ENCODE results near the gene NR4A3. TPM values are rescaled to one million over a fixed set of nuclear protein-coding genes. Genes with fewer than 3 reads are reported as not detected.

NR4A3 gene
- total RNA-seq, 2 donors from 2014 or later = 53.0 to 53.1 TPM

- no peak overlapping the region for H3K27ac Mint-ChIP-seq
- ATAC-seq (replicated peaks in 1 of 2) (no peak), DNase-seq (no peak)
- no peaks in the 10 kb centered on the region for H3K9me3 Mint-ChIP-seq
- H3K27me3 Mint-ChIP-seq (ENCODE audit: low read depth) = peaks cover 33% of the 10 kb centered on the region
- peak overlapping the region; percentile 31 to 59 for H3K4me3 Mint-ChIP-seq
- peaks cover 55% of the 10 kb centered on the region for H3K4me1 Mint-ChIP-seq (ENCODE audit: low read depth)
- H3K36me3 Mint-ChIP-seq (ENCODE audit: insufficient read depth in 2 of 2) = peaks cover 11 to 30% of the 10 kb centered on the region in 2 donors
Observed at GRCh38 chr9:99828417-99829176, 6.9 kb downstream of the NR4A3 start.

- DNase-seq = no peak
- no peak overlapping the region for H3K4me3 Mint-ChIP-seq
- H3K27me3 Mint-ChIP-seq (ENCODE audit: low read depth) = peaks cover 33% of the 10 kb centered on the region
- H3K4me1 Mint-ChIP-seq (ENCODE audit: low read depth) = peaks cover 26% of the 10 kb centered on the region
- peaks cover 21 to 38% of the 10 kb centered on the region in 2 donors for H3K36me3 Mint-ChIP-seq (ENCODE audit: insufficient read depth in 2 of 2)
- no peak overlapping the region for H3K27ac Mint-ChIP-seq
- no peak for ATAC-seq (replicated peaks in 1 of 2)
- H3K9me3 Mint-ChIP-seq = no peaks in the 10 kb centered on the region
Observed at GRCh38 chr9:99831857-99832557, 10.3 kb downstream of the NR4A3 start.

- Mint-ChIP-seq H3K4me3 (no peak overlapping the region), H3K36me3 (ENCODE audit: insufficient read depth in 2 of 2) (peaks cover 21 to 41% of the 10 kb centered on the region in 2 donors), H3K4me1 (ENCODE audit: low read depth) (peaks cover 21% of the 10 kb centered on the region), H3K27ac (no peak overlapping the region), H3K9me3 (no peaks in the 10 kb centered on the region), H3K27me3 (ENCODE audit: low read depth) (peaks cover 32% of the 10 kb centered on the region)
- ATAC-seq (replicated peaks in 1 of 2) = no peak
- DNase-seq = no peak
Observed at GRCh38 chr9:99832558-99832864, 10.8 kb downstream of the NR4A3 start.

- peaks cover 21 to 42% of the 10 kb centered on the region in 2 donors for H3K36me3 Mint-ChIP-seq (ENCODE audit: insufficient read depth in 2 of 2)
- H3K27me3 Mint-ChIP-seq (ENCODE audit: low read depth) = peaks cover 25% of the 10 kb centered on the region
- H3K9me3 Mint-ChIP-seq = no peaks in the 10 kb centered on the region
- H3K4me1 Mint-ChIP-seq (ENCODE audit: low read depth) = peaks cover 14% of the 10 kb centered on the region
- no peak overlapping the region for H3K27ac Mint-ChIP-seq
- H3K4me3 Mint-ChIP-seq = no peak overlapping the region
- DNase-seq (no peak), ATAC-seq (replicated peaks in 1 of 2) (peak in 1 of 2 donors; percentile 53)
Observed at GRCh38 chr9:99833735-99834134, 12.1 kb downstream of the NR4A3 start.

GRCh38 chr9:99834474-99834873 is 12.8 kb downstream of the NR4A3 start:
- peaks cover 18% of the 10 kb centered on the region for H3K27me3 Mint-ChIP-seq (ENCODE audit: low read depth)
- H3K9me3 Mint-ChIP-seq = no peaks in the 10 kb centered on the region
- H3K27ac Mint-ChIP-seq = no peak overlapping the region
- peaks cover 18 to 41% of the 10 kb centered on the region in 2 donors for H3K36me3 Mint-ChIP-seq (ENCODE audit: insufficient read depth in 2 of 2)
- DNase-seq (no peak), ATAC-seq (replicated peaks in 1 of 2) (no peak)
- H3K4me3 Mint-ChIP-seq = no peak overlapping the region
- peaks cover 7% of the 10 kb centered on the region for H3K4me1 Mint-ChIP-seq (ENCODE audit: low read depth)

- Mint-ChIP-seq H3K27me3 (ENCODE audit: low read depth) (peaks cover 12% of the 10 kb centered on the region), H3K36me3 (ENCODE audit: insufficient read depth in 2 of 2) (peaks cover 15 to 39% of the 10 kb centered on the region in 2 donors), H3K27ac (no peak overlapping the region), H3K9me3 (no peaks in the 10 kb centered on the region), H3K4me3 (no peak overlapping the region), H3K4me1 (ENCODE audit: low read depth) (peaks cover 5% of the 10 kb centered on the region)
- DNase-seq (no peak), ATAC-seq (replicated peaks in 1 of 2) (no peak)
Observed at GRCh38 chr9:99835142-99835541, 13.5 kb downstream of the NR4A3 start.

- Mint-ChIP-seq H3K36me3 (ENCODE audit: insufficient read depth in 2 of 2) (peaks cover 15 to 34% of the 10 kb centered on the region in 2 donors), H3K9me3 (no peaks in the 10 kb centered on the region), H3K27me3 (ENCODE audit: low read depth) (peaks cover 7% of the 10 kb centered on the region), H3K27ac (no peak overlapping the region), H3K4me3 (no peak overlapping the region), H3K4me1 (ENCODE audit: low read depth) (peaks cover 5% of the 10 kb centered on the region)
- ATAC-seq (replicated peaks in 1 of 2) (no peak), DNase-seq (no peak)
Observed at GRCh38 chr9:99835581-99835980, 13.9 kb downstream of the NR4A3 start.

GRCh38 chr9:99840072-99840471 is 18.4 kb downstream of the NR4A3 start:
- Mint-ChIP-seq H3K27ac (no peak overlapping the region), H3K27me3 (ENCODE audit: low read depth) (no peaks in the 10 kb centered on the region), H3K9me3 (no peaks in the 10 kb centered on the region), H3K4me3 (no peak overlapping the region), H3K36me3 (ENCODE audit: insufficient read depth in 2 of 2) (peaks cover 7 to 25% of the 10 kb centered on the region in 2 donors), H3K4me1 (ENCODE audit: low read depth) (peaks cover 5% of the 10 kb centered on the region)
- ATAC-seq (replicated peaks in 1 of 2) = no peak
- DNase-seq = no peak

GRCh38 chr9:99845063-99845462 is 23.4 kb downstream of the NR4A3 start:
- DNase-seq = no peak
- ATAC-seq (replicated peaks in 1 of 2) = no peak
- Mint-ChIP-seq H3K36me3 (ENCODE audit: insufficient read depth in 2 of 2) (peaks cover 20 to 37% of the 10 kb centered on the region in 2 donors), H3K27me3 (ENCODE audit: low read depth) (no peaks in the 10 kb centered on the region), H3K4me1 (ENCODE audit: low read depth) (peaks cover 17% of the 10 kb centered on the region), H3K4me3 (no peak overlapping the region), H3K27ac (no peak overlapping the region), H3K9me3 (no peaks in the 10 kb centered on the region)

- no peak for DNase-seq
- Mint-ChIP-seq H3K27me3 (ENCODE audit: low read depth) (no peaks in the 10 kb centered on the region), H3K36me3 (ENCODE audit: insufficient read depth in 2 of 2) (peaks cover 27 to 50% of the 10 kb centered on the region in 2 donors), H3K4me3 (no peak overlapping the region), H3K27ac (no peak overlapping the region), H3K4me1 (ENCODE audit: low read depth) (peaks cover 38% of the 10 kb centered on the region), H3K9me3 (peaks cover 0 to 2% of the 10 kb centered on the region in 2 donors)
- ATAC-seq (replicated peaks in 1 of 2) = no peak
Observed at GRCh38 chr9:99848447-99848846, 26.8 kb downstream of the NR4A3 start.

GRCh38 chr9:99850736-99851499 is 29.2 kb downstream of the NR4A3 start:
- Mint-ChIP-seq H3K4me3 (peak overlapping the region; percentile 44 to 49), H3K4me1 (ENCODE audit: low read depth) (peaks cover 38% of the 10 kb centered on the region)

GRCh38 chr9:99851500-99851822 is 29.8 kb downstream of the NR4A3 start:
- H3K4me3 Mint-ChIP-seq = peak overlapping the region; percentile 44 to 49

More at GRCh38 chr9:99850736-99851499, 29.2 kb downstream of the NR4A3 start:
- Mint-ChIP-seq H3K27ac (no peak overlapping the region), H3K9me3 (peaks cover 0 to 2% of the 10 kb centered on the region in 2 donors), H3K36me3 (ENCODE audit: insufficient read depth in 2 of 2) (peaks cover 24 to 45% of the 10 kb centered on the region in 2 donors), H3K27me3 (ENCODE audit: low read depth) (no peaks in the 10 kb centered on the region)
- no peak for DNase-seq
- ATAC-seq (replicated peaks in 1 of 2) = peak; percentile 16 to 36

GRCh38 chr9:99852617-99853016 is 30.9 kb downstream of the NR4A3 start:
- no peak overlapping the region for H3K4me3 Mint-ChIP-seq
- peaks cover 18 to 43% of the 10 kb centered on the region in 2 donors for H3K36me3 Mint-ChIP-seq (ENCODE audit: insufficient read depth in 2 of 2)
- ATAC-seq (replicated peaks in 1 of 2) = no peak
- H3K27ac Mint-ChIP-seq = no peak overlapping the region
- DNase-seq = no peak
- peaks cover 0 to 2% of the 10 kb centered on the region in 2 donors for H3K9me3 Mint-ChIP-seq
- H3K4me1 Mint-ChIP-seq (ENCODE audit: low read depth) = peaks cover 36% of the 10 kb centered on the region
- no peaks in the 10 kb centered on the region for H3K27me3 Mint-ChIP-seq (ENCODE audit: low read depth)

More at GRCh38 chr9:99851500-99851822, 29.8 kb downstream of the NR4A3 start:
- ATAC-seq (replicated peaks in 1 of 2) = peak; percentile 87 to 90
- H3K4me1 Mint-ChIP-seq (ENCODE audit: low read depth) = peaks cover 38% of the 10 kb centered on the region
- peaks cover 23 to 44% of the 10 kb centered on the region in 2 donors for H3K36me3 Mint-ChIP-seq (ENCODE audit: insufficient read depth in 2 of 2)
- no peaks in the 10 kb centered on the region for H3K27me3 Mint-ChIP-seq (ENCODE audit: low read depth)
- peak; percentile 42 to 47 for DNase-seq
- no peak overlapping the region for H3K27ac Mint-ChIP-seq
- peaks cover 0 to 2% of the 10 kb centered on the region in 2 donors for H3K9me3 Mint-ChIP-seq

Measured in activated T-cell treated with anti-CD3 and anti-CD28 coated beads, Interleukin-2, amount 50 U/mL, for 72 hours (primary cell).